Measurements from ENCODE around the gene ZSCAN22. TPM values are rescaled to one million over a fixed set of nuclear protein-coding genes. Genes with fewer than 3 reads are reported as not detected.
A peak's percentile ranks its signal among the peaks of the same experiment; 100 is the strongest.
"Not testable (repeated sequence)": the region's sequence is repeated elsewhere in the genome, so short reads cannot be mapped to it uniquely, and the experiment has no call there.

Gene ZSCAN22
- total and polyA plus RNA-seq, 2 experiments from 2014 or later: 0.86 to 2.9 TPM

DNA sequence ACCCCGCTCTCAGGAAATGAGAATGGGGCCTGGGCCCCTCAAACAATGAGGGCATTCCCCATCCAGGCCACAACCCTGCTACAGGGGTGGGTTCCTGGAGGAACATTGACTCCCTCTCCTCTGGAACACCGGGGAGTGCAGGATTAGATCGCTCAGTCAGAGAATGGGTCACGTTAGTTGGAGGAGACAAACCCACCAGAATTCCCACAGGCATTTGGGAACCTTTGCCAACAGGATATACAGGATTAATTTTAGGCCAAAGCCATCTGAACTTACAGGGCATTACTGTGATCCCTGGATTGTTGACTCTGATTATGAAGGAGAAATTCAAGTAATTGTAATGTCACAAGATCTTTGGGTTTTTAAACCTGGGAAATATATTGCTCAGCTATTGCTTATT is 19.1 kb upstream of the ZSCAN22 start (continued):
- TF ChIP-seq, protein P1, sequence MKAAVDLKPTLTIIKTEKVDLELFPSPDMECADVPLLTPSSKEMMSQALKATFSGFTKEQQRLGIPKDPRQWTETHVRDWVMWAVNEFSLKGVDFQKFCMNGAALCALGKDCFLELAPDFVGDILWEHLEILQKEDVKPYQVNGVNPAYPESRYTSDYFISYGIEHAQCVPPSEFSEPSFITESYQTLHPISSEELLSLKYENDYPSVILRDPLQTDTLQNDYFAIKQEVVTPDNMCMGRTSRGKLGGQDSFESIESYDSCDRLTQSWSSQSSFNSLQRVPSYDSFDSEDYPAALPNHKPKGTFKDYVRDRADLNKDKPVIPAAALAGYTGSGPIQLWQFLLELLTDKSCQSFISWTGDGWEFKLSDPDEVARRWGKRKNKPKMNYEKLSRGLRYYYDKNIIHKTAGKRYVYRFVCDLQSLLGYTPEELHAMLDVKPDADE (IDR thresholded peaks at IDR 0.05): no peak
- TF ChIP-seq, protein P2, sequence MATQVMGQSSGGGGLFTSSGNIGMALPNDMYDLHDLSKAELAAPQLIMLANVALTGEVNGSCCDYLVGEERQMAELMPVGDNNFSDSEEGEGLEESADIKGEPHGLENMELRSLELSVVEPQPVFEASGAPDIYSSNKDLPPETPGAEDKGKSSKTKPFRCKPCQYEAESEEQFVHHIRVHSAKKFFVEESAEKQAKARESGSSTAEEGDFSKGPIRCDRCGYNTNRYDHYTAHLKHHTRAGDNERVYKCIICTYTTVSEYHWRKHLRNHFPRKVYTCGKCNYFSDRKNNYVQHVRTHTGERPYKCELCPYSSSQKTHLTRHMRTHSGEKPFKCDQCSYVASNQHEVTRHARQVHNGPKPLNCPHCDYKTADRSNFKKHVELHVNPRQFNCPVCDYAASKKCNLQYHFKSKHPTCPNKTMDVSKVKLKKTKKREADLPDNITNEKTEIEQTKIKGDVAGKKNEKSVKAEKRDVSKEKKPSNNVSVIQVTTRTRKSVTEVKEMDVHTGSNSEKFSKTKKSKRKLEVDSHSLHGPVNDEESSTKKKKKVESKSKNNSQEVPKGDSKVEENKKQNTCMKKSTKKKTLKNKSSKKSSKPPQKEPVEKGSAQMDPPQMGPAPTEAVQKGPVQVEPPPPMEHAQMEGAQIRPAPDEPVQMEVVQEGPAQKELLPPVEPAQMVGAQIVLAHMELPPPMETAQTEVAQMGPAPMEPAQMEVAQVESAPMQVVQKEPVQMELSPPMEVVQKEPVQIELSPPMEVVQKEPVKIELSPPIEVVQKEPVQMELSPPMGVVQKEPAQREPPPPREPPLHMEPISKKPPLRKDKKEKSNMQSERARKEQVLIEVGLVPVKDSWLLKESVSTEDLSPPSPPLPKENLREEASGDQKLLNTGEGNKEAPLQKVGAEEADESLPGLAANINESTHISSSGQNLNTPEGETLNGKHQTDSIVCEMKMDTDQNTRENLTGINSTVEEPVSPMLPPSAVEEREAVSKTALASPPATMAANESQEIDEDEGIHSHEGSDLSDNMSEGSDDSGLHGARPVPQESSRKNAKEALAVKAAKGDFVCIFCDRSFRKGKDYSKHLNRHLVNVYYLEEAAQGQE (IDR thresholded peaks at IDR 0.05; ENCODE audit: unreplicated experiment): no peak
- TF ChIP-seq CREB1 (CRISPR knock-in tag; IDR thresholded peaks at IDR 0.05; ENCODE audit: low read depth): no peak
- TF ChIP-seq EZH2 (IDR thresholded peaks at IDR 0.05; ENCODE audit: low read depth, unreplicated experiment): no peak

DNA sequence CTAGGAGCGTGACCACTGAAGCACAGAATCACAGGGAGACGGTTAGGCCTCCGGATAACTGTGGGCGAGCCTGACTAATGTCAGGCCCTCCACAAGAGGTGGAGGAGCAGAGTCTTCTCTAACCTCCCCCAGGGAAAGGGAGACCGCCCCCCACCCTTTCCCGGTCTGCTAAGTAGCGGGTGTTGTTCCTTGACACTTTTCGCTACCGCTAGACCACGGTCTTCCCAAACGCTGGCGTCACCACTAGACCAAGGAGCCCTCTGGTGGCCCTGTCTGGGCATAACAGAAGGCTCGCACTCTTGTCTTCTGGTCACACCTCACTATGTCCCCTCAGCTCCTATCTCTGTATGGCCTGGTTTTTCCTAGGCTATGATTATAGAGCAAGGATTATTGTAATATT is 16.1 kb upstream of the ZSCAN22 start:
- TF ChIP-seq, protein P3, sequence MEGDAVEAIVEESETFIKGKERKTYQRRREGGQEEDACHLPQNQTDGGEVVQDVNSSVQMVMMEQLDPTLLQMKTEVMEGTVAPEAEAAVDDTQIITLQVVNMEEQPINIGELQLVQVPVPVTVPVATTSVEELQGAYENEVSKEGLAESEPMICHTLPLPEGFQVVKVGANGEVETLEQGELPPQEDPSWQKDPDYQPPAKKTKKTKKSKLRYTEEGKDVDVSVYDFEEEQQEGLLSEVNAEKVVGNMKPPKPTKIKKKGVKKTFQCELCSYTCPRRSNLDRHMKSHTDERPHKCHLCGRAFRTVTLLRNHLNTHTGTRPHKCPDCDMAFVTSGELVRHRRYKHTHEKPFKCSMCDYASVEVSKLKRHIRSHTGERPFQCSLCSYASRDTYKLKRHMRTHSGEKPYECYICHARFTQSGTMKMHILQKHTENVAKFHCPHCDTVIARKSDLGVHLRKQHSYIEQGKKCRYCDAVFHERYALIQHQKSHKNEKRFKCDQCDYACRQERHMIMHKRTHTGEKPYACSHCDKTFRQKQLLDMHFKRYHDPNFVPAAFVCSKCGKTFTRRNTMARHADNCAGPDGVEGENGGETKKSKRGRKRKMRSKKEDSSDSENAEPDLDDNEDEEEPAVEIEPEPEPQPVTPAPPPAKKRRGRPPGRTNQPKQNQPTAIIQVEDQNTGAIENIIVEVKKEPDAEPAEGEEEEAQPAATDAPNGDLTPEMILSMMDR (conservative IDR thresholded peaks at IDR 0.05; ENCODE audit: low read depth in 2 of 2): peak; percentile 59 to 65
- peak; percentile 77 for TF ChIP-seq CREB1 (CRISPR knock-in tag; IDR thresholded peaks at IDR 0.05; ENCODE audit: low read depth)
- not testable (repeated sequence) for H3K4me3 ChIP-seq; H3K27ac ChIP-seq (ENCODE audit: low read depth); H3K4me2 ChIP-seq; H3K27ac Mint-ChIP-seq; H3K9me3 Mint-ChIP-seq; H3K4me1 Mint-ChIP-seq; H3K9me2 ChIP-seq (ENCODE audit: insufficient read depth); H3K4me3 Mint-ChIP-seq; H4K20me1 ChIP-seq (replicated peaks; ENCODE audit: insufficient read depth); H3K4me1 ChIP-seq (ENCODE audit: insufficient read depth); H3K27me3 ChIP-seq (ENCODE audit: insufficient read depth); H2AFZ ChIP-seq; H3F3A ChIP-seq (replicated peaks; ENCODE audit: low read depth); H3K27me3 Mint-ChIP-seq (ENCODE audit: insufficient read depth, low read depth, poor library complexity)
- ATAC-seq (peak; percentile 82), DNase-seq (ENCODE audit: low spot score) (peak; percentile 71)
- peaks cover 76% of the 10 kb centered on the region for H3K36me3 Mint-ChIP-seq (ENCODE audit: low read depth)
- Histone ChIP-seq H3K79me2 (replicated peaks; ENCODE audit: insufficient read depth) (peaks cover 12% of the 10 kb centered on the region), H3K36me3 (ENCODE audit: insufficient read depth) (peaks cover 10% of the 10 kb centered on the region)

DNA sequence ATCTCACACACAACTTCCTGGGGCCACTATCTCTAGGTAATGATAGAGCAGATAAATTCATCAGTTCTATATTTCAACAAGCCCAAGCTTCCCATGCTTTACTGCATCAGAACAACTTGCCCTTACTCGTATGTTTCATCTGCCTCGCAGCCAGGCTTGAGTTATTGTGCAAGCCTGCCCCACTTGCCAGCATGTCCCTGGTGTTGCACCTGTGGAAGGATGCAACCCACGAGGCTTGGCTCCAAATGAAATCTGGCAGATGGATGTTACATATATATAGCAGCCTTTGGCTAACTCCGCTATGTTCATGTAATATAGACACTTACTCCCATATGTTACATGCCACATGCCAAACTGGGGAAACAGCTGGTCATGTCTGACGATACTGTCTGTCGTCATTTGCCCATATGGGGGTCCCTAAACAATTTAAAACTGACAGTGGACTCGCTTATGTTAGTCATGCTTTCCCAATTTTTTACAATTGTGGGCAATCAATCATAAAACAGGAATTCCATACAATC is 15.4 kb upstream of the ZSCAN22 start:
- H3K27ac Mint-ChIP-seq: no peak overlapping the region
- no peak overlapping the region for H3K4me3 Mint-ChIP-seq
- H3K27me3 Mint-ChIP-seq (ENCODE audit: insufficient read depth, low read depth, poor library complexity): peaks cover 6% of the 10 kb centered on the region
- TF ChIP-seq ZNF114 (CRISPR knock-in tag; IDR thresholded peaks at IDR 0.05) (no peak), EZH2phosphoT487 (IDR thresholded peaks at IDR 0.05; ENCODE audit: unreplicated experiment) (no peak)
- TF ChIP-seq, protein P1 (IDR thresholded peaks at IDR 0.05): no peak
- TF ChIP-seq, protein P3 (conservative IDR thresholded peaks at IDR 0.05; ENCODE audit: low read depth in 2 of 2): no peak
- TF ChIP-seq, protein P2 (IDR thresholded peaks at IDR 0.05; ENCODE audit: unreplicated experiment): no peak

More for the DNA sequence above, 15.4 kb upstream of the ZSCAN22 start:
- ATAC-seq (no peak), DNase-seq (ENCODE audit: low spot score) (no peak)
- H3K4me1 Mint-ChIP-seq: peaks cover under 1% of the 10 kb centered on the region
- Histone ChIP-seq H3K27ac (ENCODE audit: low read depth) (no peak overlapping the region), H3K79me2 (replicated peaks; ENCODE audit: insufficient read depth) (0 out of 2 replicates have a peak, but pooled peaks cover 5% of the 10 kb centered on the region), H2AFZ (no peak overlapping the region), H3K4me2 (no peak overlapping the region), H3K36me3 (ENCODE audit: insufficient read depth) (peaks cover 10% of the 10 kb centered on the region), H3K4me1 (ENCODE audit: insufficient read depth) (no peaks in the 10 kb centered on the region), H3K9me2 (ENCODE audit: insufficient read depth) (no peaks in the 10 kb centered on the region), H3F3A (replicated peaks; ENCODE audit: low read depth) (0 out of 2 replicates have a peak, but pooled peaks cover 4% of the 10 kb centered on the region), H3K27me3 (ENCODE audit: insufficient read depth) (no peaks in the 10 kb centered on the region), H4K20me1 (replicated peaks; ENCODE audit: insufficient read depth) (peaks cover 1% of the 10 kb centered on the region; the same call in 1 of the 2 replicates), H3K4me3 (no peak overlapping the region)
- peaks cover 74% of the 10 kb centered on the region for H3K36me3 Mint-ChIP-seq (ENCODE audit: low read depth)
- no peaks in the 10 kb centered on the region for H3K9me3 Mint-ChIP-seq

All from GM23338 (cell line).